Measurements from ENCODE around the gene KSR1. TPM values are rescaled to one million over a fixed set of nuclear protein-coding genes. Genes with fewer than 3 reads are reported as not detected.

The KSR1 gene
- total RNA-seq, 6 experiments from 2014 or later, result 1.9 to 4.9 (median 3.6) TPM

DNA sequence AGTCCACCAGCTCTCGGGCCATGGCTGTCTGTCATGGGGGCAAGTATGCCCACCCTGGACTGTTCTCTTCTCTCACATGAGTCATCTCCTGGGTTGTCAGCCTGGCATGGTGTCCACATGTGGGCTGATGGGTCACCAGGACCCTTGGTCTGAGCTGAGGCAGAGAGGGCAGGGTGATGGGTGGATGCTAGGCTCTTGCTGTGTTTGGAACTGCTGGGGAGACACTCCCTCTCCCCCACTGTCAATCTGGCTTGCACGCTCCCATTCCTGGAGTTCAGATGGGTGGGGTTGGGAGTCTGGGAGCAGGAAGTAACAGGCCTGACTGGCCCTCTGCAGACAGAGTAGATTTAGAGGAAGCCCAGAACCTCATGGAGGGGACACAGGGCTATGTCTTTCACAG lies 28.9 kb downstream of the KSR1 start:
- Mint-ChIP-seq H3K36me3 (ENCODE audit: low read depth) (no peaks in the 10 kb centered on the region), H3K4me3 (no peak overlapping the region), H3K27me3 (ENCODE audit: insufficient read depth) (peaks cover 9% of the 10 kb centered on the region; the same call in 1 of the 2 replicates), H3K27ac (no peak overlapping the region), H3K9me3 (no peaks in the 10 kb centered on the region), H3K4me1 (ENCODE audit: low read depth) (peaks cover 9% of the 10 kb centered on the region)
- no peak for DNase-seq
- TF ChIP-seq, protein P1, sequence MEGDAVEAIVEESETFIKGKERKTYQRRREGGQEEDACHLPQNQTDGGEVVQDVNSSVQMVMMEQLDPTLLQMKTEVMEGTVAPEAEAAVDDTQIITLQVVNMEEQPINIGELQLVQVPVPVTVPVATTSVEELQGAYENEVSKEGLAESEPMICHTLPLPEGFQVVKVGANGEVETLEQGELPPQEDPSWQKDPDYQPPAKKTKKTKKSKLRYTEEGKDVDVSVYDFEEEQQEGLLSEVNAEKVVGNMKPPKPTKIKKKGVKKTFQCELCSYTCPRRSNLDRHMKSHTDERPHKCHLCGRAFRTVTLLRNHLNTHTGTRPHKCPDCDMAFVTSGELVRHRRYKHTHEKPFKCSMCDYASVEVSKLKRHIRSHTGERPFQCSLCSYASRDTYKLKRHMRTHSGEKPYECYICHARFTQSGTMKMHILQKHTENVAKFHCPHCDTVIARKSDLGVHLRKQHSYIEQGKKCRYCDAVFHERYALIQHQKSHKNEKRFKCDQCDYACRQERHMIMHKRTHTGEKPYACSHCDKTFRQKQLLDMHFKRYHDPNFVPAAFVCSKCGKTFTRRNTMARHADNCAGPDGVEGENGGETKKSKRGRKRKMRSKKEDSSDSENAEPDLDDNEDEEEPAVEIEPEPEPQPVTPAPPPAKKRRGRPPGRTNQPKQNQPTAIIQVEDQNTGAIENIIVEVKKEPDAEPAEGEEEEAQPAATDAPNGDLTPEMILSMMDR (IDR thresholded peaks at IDR 0.05), result no peak

DNA sequence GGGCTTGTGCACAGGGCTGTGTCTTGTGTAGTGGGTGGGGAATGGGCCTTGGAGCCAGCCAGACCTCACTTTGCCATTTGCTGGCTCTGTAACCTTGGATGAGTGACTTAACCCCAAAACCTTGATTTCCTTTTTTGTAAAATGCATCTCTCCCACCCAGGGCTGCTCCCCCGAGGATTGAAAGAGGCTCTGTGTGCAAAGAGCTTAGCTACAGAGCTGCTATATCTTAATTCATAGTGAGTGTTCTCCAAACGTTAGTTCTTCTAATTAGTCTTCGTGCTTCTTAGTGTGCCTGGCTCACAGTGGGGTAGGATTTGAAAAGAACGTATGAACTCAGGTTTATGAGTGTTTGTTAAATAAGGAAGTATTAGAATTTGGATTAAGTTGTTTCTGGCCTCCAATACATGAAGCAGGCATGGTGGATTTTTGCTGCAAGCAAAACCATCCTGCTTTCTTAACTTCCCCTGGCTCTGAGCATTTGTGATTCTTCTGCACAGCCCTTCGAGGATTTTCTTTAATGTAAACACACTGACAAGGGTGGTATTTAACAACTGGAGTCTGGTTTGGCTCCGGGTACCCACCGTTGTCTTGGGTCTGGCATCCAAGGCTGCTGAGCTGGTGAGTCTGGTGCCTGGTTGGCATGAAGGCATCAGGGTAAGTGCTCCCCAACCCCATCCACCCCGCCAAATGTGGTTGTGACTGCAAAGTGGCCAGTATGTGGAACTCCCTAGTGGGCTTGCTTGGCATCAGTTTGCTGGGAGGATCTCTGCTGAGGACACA lies 29.7 kb downstream of the KSR1 start:
- no peaks in the 10 kb centered on the region for H3K36me3 Mint-ChIP-seq (ENCODE audit: low read depth)
- no peak for DNase-seq
- H3K4me3 Mint-ChIP-seq, result no peak overlapping the region
- peaks cover 9% of the 10 kb centered on the region for H3K4me1 Mint-ChIP-seq (ENCODE audit: low read depth)
- H3K27ac Mint-ChIP-seq, result no peak overlapping the region
- H3K27me3 Mint-ChIP-seq (ENCODE audit: insufficient read depth), result peaks cover 9% of the 10 kb centered on the region; the same call in 1 of the 2 replicates
- H3K9me3 Mint-ChIP-seq, result no peaks in the 10 kb centered on the region
- TF ChIP-seq, protein P1 (IDR thresholded peaks at IDR 0.05), result no peak

DNA sequence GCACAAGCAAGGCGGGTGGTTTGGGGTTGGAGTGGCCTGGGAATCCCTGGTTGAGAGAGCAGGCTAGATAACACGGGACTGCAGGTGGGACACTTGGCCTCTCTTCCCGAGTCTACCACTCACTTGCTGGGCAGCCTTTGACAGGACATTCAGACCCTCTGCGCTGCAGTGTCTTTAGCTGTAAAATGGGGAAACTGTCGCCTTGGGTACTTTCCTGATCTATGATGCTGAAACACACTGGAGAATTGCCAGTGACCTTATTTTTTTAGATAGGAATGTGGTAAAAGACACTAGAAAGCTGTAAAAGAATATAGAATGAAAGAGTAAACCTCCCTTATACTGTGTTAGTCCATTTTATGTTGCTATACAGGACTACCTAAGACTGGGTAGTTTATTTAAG lies 30.5 kb downstream of the KSR1 start:
- DNase-seq, result no peak
- no peaks in the 10 kb centered on the region for H3K36me3 Mint-ChIP-seq (ENCODE audit: low read depth)
- H3K4me1 Mint-ChIP-seq (ENCODE audit: low read depth), result peaks cover 9% of the 10 kb centered on the region
- no peak overlapping the region for H3K4me3 Mint-ChIP-seq
- H3K9me3 Mint-ChIP-seq, result no peaks in the 10 kb centered on the region
- peaks cover 10% of the 10 kb centered on the region; the same call in 1 of the 2 replicates for H3K27me3 Mint-ChIP-seq (ENCODE audit: insufficient read depth)
- H3K27ac Mint-ChIP-seq, result no peak overlapping the region
- TF ChIP-seq, protein P1 (IDR thresholded peaks at IDR 0.05), result no peak

DNA sequence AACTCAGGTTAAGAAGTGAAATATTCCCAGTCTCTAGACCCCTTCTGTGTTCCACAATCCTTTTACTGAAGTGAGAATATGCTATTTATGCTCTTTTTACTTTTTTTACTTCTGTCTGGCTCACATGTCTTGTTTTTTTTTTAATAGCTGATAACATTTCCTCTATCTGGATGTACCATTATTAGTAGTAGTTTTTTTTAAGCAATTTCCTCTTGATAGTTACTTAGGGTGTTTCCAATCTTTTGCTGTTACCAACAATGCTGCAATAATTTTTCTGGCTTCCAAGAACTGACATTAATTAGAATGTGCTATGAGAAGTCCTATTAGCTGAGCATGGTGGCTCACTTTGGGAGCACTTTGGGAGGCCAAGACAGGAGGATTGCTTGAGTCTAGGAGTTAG lies 32.0 kb downstream of the KSR1 start:
- Mint-ChIP-seq H3K4me3 (no peak overlapping the region), H3K36me3 (ENCODE audit: low read depth) (no peaks in the 10 kb centered on the region)

DNA sequence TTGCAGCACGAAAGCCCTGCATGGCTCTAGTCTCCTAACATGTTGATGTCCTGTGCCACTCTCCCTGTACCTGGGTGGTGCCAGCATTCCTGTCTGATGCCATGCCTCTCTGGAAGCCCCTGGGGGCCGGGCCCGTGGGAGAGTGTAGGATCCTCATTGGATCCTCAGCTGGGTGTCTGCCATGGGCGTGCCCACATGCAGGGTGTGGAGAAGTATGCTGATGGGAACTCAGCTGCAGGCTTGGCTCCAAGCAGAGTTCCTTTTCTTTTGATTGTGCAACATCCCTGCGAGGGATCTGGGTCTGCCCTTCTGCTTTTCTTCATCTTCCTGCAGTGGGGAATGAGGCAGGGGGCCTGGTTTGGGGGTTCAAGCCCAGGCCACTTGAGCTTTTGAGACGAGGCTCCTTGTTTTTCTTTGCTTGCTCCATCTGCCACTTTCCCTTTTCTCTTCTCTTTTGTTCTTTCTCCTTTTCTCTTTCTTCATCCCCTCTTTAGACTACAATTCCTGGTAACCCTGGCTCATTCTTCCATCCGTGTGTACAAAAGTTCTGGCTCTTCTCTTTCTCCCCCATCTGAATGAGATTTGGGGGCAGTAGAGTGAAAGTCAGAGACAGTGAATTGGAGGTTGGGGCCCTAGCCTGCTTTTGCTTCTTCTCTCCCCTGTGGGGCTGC lies 32.9 kb downstream of the KSR1 start:
- no peaks in the 10 kb centered on the region for H3K9me3 Mint-ChIP-seq
- H3K27ac Mint-ChIP-seq, result no peak overlapping the region
- TF ChIP-seq, protein P1 (IDR thresholded peaks at IDR 0.05), result no peak
- 0 out of 2 replicates have a peak overlapping the region, but pooled peaks have one; percentile 1 for H3K4me3 Mint-ChIP-seq
- peaks cover 12% of the 10 kb centered on the region for H3K4me1 Mint-ChIP-seq (ENCODE audit: low read depth)
- peaks cover 14% of the 10 kb centered on the region; the same call in 1 of the 2 replicates for H3K27me3 Mint-ChIP-seq (ENCODE audit: insufficient read depth)
- DNase-seq, result peak; percentile 19
- H3K36me3 Mint-ChIP-seq (ENCODE audit: low read depth), result no peaks in the 10 kb centered on the region

More for the DNA sequence above, 32.0 kb downstream of the KSR1 start:
- Mint-ChIP-seq H3K4me1 (ENCODE audit: low read depth) (peaks cover 9% of the 10 kb centered on the region), H3K9me3 (no peaks in the 10 kb centered on the region), H3K27me3 (ENCODE audit: insufficient read depth) (peaks cover 14% of the 10 kb centered on the region; the same call in 1 of the 2 replicates), H3K27ac (no peak overlapping the region)
- no peak for DNase-seq
- TF ChIP-seq, protein P1 (IDR thresholded peaks at IDR 0.05), result no peak
